AG08395 (cell line): ENCODE data around the gene GLIS1.

ENCODE experiments used
- DNase-seq: peaks from one replicate; pipeline ENCODE4 v3.0.0; 2012; ENCODE audit warnings: mixed read lengths, low spot score

The GLIS1 gene

GRCh38 chr1:53717025-53717804 is 21.7 kb downstream of the GLIS1 start:
- no peak for DNase-seq

DNA sequence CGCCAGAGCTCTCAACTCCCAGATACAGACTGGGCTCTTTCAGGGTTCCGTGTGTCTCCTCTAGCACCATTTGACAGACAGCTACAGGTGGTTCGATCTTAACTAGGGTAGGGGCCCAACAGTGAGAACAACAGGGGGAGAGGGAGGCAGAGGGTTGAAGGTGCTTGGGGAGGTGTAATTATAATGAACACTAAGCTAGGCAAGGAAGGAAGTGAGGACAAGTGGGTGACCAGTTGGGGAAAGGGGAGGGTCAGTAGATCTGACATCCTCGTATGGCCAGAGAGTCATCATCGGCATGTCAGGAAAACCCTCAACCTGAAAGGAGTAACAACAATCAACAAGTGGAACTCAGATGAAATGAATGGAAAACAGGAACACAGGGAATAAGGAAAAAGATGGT is 22.8 kb downstream of the GLIS1 start:
- no peak for DNase-seq

DNA sequence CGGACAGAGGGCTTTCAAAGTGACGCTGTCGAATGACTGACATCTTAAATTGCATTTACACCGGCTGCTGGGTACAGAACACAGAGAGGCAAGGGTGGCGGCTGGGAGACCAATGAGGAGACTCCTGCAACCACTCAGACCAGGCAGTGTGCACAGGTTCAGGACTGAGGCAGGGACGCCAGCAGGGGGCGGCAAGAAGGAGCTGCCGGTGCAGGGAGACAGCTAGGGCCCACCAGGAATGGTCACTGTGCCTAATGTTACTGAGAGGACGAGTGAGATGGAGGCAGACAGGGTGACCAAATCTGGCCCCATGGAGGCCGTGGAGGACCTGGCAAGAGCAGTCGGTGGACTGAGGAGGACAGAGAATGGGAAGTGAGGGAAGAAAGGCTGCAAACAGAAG is 23.5 kb downstream of the GLIS1 start:
- no peak for DNase-seq

DNA sequence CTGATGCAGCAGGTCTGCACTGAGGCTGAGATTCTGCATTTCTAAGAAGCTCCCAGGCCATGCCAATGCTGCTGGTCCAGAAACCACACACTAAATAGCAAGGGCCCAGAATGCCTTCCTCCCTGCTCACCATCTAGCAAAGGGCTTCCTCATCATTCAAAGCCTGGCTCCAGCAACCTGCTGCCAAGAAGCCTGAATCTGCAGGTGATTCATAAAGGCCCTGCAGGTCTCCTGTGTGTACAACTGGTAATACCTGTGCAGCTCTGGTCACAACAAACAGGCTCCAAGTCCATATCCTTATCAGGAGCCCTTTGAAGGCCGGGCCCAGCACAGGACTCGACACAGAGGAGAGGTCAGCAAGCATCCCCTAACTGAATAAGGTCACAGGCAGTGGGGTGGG is 26.7 kb downstream of the GLIS1 start:
- DNase-seq: no peak

DNA sequence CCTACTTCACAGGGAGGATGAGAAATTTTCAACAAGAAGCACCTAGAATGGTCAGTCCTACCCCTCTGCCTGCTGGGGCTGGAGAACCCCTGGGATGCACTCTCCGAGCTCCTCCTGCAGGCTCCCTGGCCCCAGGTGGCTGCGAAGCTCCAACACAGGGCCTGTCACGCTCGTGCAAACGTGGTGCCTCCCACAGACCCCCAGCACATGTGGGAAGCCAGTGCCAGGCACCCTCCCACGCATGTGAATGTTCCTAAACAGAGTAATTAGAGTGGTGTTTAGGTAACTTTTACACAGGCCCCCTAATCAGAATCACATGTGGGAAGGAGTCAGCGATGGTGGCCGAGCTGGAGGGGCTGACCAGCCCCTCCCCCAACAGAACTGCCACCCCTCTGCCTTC is 28.4 kb downstream of the GLIS1 start:
- DNase-seq: no peak

GRCh38 chr1:53708687-53709086 is 30.3 kb downstream of the GLIS1 start:
- DNase-seq: no peak

DNA sequence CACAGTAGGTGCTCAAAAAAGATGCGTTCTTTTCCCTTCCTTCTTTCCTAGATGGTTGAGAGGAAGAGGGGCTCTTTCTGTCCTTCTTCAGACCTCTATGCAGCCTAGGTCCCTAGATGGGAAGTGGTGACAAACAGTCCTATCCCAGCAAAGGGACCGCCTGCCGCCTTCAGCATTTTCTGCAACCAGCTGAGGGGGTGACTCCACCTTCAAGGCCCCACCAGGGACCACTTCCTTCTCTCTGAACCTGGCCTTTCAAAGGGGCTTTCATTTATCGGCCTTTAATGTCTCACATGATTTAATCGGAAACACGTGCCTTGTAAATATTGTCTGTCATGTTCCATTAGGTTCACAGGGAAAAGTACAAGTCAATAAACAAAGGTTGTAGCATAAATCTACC is 32.6 kb downstream of the GLIS1 start:
- DNase-seq: no peak

DNA sequence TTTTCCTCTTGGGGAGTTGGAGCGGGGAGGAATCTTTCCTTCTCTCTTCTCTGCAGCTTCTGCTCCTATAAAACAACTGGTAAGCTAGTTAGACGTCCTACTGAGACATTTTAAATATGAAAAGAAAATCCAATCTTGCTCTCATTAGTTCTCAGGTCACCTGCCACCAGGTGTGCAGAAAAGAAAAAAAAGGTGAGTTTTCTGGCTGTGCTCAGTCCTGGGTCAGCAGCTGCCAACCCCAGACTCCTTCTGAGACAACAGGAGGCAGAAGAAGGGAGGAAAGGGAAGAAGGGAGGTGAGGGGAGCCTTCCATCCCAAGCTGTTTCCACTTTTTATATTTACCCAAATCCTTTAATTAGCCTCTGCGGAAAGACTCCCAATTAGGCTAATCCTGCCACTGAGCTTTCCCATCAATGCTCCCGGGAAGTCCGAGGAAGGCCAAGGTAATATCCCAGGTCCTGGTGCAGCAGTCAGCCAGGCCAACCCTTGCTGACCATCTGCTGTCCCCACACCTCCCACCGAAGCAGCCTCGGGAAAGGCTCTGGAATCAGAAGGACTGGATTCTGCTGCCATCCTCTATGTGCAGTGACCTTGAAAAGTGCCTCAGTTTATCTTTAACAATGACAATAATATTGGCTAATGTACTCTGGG is 33.4 kb downstream of the GLIS1 start:
- DNase-seq: no peak

- DNase-seq: no peak
Observed at GRCh38 chr1:53704804-53705445, 34.0 kb downstream of the GLIS1 start.

DNA sequence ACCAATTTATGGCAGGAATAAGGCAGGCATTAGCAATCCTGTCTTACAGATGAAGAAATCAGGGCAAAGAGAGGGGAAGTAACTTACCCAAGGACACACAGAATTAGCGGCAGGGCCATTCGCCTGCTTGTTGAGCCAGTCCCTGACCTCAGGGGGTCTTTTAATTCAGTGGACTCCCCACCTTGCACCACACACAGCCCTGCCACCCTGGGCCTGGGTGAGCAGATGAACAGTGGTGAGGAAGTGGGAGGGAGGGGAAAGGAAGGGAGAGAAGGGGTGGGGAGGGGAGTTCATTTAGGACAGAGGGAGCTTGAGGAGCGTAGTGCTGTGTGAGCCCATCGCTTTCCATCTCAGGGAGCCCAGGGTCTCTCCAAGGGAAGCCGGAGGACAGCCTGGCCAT is 34.7 kb downstream of the GLIS1 start:
- DNase-seq: no peak

- DNase-seq: no peak
Observed at GRCh38 chr1:53703174-53703573, 35.8 kb downstream of the GLIS1 start.

- no peak for DNase-seq
Observed at GRCh38 chr1:53702341-53702740, 36.6 kb downstream of the GLIS1 start.

GRCh38 chr1:53700776-53701175 is 38.2 kb downstream of the GLIS1 start:
- DNase-seq: no peak

GRCh38 chr1:53699981-53700380 is 39.0 kb downstream of the GLIS1 start:
- DNase-seq: no peak

DNA sequence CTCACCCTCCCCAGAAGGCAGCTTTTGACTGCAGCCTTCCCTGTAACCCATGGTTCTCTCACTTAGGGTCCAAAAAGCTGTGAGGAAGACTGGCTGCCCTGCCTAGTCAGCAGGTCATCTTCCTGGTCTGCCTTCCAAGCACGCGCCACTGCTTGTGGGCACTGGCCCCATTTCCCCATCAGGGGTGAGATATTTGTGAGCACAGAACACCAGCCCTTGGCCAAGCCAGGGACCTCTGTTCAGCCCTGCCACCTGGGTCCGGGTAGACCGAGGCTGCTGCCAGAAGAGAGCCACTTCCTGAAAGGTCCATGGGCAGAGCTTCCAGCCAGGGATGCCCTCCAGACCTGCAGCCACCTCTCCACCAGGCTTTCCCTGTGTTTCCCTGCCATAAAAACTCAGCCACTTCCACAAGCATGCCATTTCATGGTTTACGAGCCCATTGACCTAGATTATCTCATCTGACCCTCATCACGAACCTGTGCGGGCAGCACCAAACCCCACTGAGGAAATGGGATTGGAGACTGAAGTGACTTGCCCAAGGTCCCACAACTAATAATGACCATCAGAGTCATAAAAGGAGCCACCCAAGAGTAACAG is 40.5 kb downstream of the GLIS1 start:
- no peak for DNase-seq

DNA sequence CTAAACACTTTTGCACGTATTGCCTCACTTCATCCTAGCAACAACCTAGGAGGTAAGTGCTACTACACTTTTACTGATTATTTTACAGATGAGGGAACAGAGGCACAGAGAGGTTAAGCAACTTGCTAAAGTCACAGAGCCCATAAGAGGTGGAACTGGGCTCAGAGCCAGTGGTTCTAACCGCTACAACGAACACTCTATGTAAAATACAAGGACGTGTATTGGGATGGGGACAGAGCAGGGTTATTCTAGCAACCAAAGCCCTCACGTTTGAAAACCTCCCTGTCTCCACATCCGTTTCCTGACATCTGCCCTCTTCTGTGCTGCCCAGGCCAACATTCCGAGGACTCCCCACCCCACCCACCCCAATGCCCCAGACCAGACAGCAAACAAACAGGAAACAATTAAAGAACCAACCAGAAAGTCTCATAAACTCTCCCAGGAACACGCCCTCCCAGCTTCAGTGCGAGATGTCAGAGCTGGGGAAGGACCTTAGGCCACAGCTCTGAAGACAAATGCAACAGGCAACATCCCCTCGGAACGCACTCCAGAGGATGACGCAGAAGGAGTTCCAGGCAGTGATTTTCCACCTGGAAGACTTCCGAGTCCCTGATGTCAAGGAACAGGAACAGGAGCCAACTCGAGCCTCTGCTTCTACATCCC is 41.1 kb downstream of the GLIS1 start:
- DNase-seq: peak; percentile 86

DNA sequence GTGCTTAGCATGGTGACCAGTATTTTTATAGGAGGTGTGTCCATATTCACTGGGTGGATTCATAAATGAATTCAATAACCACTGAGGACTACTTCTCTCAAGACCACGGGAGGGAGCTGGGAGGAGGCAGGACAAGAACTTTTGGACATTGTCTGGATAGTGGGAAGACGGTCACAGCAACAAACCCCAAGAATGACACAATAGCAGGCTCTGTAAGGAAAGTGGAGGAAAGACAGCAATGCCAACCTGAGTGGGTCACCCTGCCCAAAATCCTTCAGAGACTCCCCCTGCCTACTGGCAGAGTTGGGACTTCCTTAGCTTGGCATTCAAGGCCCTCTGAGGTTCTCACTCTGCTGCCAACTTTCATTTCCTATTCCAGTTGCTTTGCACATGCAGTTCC is 42.0 kb downstream of the GLIS1 start:
- no peak for DNase-seq

DNA sequence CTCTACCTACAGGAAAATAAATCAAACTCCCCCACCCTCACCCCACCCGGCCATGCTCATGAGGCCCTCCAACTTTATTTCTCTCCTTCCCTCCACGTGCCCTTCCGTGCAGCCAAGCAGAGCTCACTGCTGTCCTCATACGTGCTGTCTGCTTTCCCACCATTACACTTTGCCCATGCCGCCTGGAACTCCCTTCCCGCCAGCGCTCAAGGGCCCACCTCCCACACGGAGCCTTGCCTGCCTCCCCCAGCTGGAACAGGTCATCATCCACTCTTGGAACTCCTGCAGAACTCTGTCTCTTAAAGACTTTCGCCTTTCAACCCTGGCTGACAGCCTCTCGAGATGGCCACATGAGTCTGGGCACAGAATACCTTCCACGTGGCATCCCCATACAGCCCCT is 42.4 kb downstream of the GLIS1 start:
- no peak for DNase-seq

GRCh38 chr1:53696051-53696450 is 42.9 kb downstream of the GLIS1 start:
- no peak for DNase-seq

DNA sequence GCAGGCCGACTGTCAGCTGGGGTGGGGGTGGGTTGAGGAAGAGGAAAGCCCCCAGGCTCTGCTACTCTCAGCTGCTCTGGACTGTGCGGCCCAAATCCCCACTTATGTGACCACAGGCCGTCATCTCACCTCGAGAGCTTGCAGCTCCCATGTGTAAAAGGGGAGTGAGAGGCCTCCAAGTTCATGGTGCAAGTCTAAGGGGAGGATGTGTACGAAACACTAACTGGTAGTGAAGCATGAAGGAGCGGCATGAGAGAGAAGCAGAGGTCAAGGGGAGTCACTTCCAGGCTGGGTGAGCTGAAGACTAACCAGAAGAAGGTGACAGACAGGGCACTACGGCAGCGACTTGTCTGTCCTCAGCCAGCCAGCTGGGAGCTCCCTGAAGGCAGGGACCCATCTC is 43.8 kb downstream of the GLIS1 start:
- no peak for DNase-seq

DNA sequence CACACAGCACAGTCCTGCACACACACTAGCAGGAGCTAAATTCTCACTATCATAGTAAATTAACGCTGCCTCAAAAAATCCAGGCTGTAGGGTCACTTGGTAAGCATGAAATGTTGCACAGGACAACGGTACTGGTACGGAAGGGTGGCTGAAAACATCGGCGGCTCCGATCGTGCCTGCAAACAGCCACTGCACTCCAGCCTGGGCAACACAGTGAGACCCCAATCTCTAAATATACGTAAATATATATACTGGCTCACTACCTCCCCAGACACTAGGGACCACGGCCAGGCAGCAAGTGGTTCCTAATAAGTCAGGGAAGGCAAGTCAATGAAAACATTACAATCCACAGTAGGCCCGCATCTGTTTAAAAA is 44.3 kb downstream of the GLIS1 start:
- DNase-seq: no peak
